HepG2 (cell line): ENCODE results near the gene GRK5. TPM values are rescaled to one million over a fixed set of nuclear protein-coding genes. Genes with fewer than 3 reads are reported as not detected.
A peak's percentile ranks its signal among the peaks of the same experiment; 100 is the strongest.

Source experiments
- ERF ChIP-seq: IDR thresholded peaks from 2 replicates; pipeline ENCODE4 v1.6.1; 2018; ENCODE audit warnings: missing biosample characterization, missing genetic modification reagents
- FOXK1 ChIP-seq: sonication (generic); formaldehyde crosslinking; IDR thresholded peaks from 2 replicates; pipeline ENCODE4 v1.4.0; 2020; ENCODE audit warnings: low read depth, missing genetic modification reagents, borderline replicate concordance
- HDAC2 ChIP-seq: sonication (generic); formaldehyde crosslinking; IDR thresholded peaks from 2 replicates; pipeline ENCODE4 v1.4.0; 2020; ENCODE audit warnings: missing genetic modification reagents
- MBNL3 ChIP-seq: fragments of 250-450 bp; sonication (Bioruptor Pico); conservative IDR thresholded peaks from 2 replicates; pipeline ENCODE4 v1.8.0; 2022; ENCODE audit warnings: mild to moderate bottlenecking, inconsistent platforms
- MLXIP ChIP-seq: sonication (generic); formaldehyde crosslinking; IDR thresholded peaks from 2 replicates; pipeline ENCODE4 v1.9.0; 2021; ENCODE audit warnings: missing genetic modification reagents, borderline replicate concordance
- MXD1 ChIP-seq: sonication (generic); formaldehyde crosslinking; IDR thresholded peaks from 2 replicates; pipeline ENCODE4 v1.4.0; 2020; ENCODE audit warnings: mild to moderate bottlenecking, missing genetic modification reagents
- NFAT5 ChIP-seq: sonication (generic); formaldehyde crosslinking; IDR thresholded peaks from 2 replicates; pipeline ENCODE4 v1.4.0; 2020; ENCODE audit warnings: missing genetic modification reagents
- NKX3-1 ChIP-seq: sonication (generic); formaldehyde crosslinking; IDR thresholded peaks from 2 replicates; pipeline ENCODE4 v1.5.0; 2020; ENCODE audit warnings: missing genetic modification reagents
- NPAS2 ChIP-seq: sonication (generic); formaldehyde crosslinking; IDR thresholded peaks from 2 replicates; pipeline ENCODE4 v1.8.0; 2022; ENCODE audit warnings: mild to moderate bottlenecking, missing genetic modification reagents, borderline replicate concordance
- RBM22 ChIP-seq: fragments of 200-400 bp; formaldehyde crosslinking; optimal IDR thresholded peaks from 2 replicates; pipeline ENCODE3; 2017; ENCODE audit warnings: mild to moderate bottlenecking, low read length, moderate library complexity
- SMAD3 ChIP-seq: sonication (generic); formaldehyde crosslinking; IDR thresholded peaks from 2 replicates; pipeline ENCODE4 v1.4.0; 2020; ENCODE audit warnings: missing genetic modification reagents
- STAG1 ChIP-seq: sonication (generic); formaldehyde crosslinking; IDR thresholded peaks from 2 replicates; pipeline ENCODE4 v1.4.0; 2020; ENCODE audit warnings: missing genetic modification reagents
- TEAD3 ChIP-seq: optimal IDR thresholded peaks from 2 replicates; pipeline ENCODE3; 2016; ENCODE audit warnings: borderline replicate concordance
- ZFP41 ChIP-seq: sonication (generic); formaldehyde crosslinking; IDR thresholded peaks from 2 replicates; pipeline ENCODE4 v1.4.0; 2020; ENCODE audit warnings: mild to moderate bottlenecking, missing genetic modification reagents, borderline replicate concordance
- ZMYM4 ChIP-seq: sonication (generic); formaldehyde crosslinking; IDR thresholded peaks from 2 replicates; pipeline ENCODE4 v1.8.1; 2023; ENCODE audit warnings: mild to moderate bottlenecking, missing genetic modification reagents
- ZNF143 ChIP-seq: sonication (generic); formaldehyde crosslinking; IDR thresholded peaks from 2 replicates; pipeline ENCODE4 v1.4.0; 2020; ENCODE audit warnings: missing genetic modification reagents
- ZNF224 ChIP-seq: sonication (generic); formaldehyde crosslinking; IDR thresholded peaks from 2 replicates; pipeline ENCODE4 v1.5.0; 2020; ENCODE audit warnings: mild to moderate bottlenecking, missing genetic modification reagents
- ZNF501 ChIP-seq: sonication (generic); formaldehyde crosslinking; IDR thresholded peaks from 2 replicates; pipeline ENCODE4 v1.5.1; 2020; ENCODE audit warnings: mild to moderate bottlenecking, moderate library complexity, missing genetic modification reagents
- ZNF766 ChIP-seq: sonication (generic); formaldehyde crosslinking; IDR thresholded peaks from 2 replicates; pipeline ENCODE4 v1.5.0; 2020; ENCODE audit warnings: missing genetic modification reagents, borderline replicate concordance
- ZNF768 ChIP-seq: sonication (generic); formaldehyde crosslinking; IDR thresholded peaks from 2 replicates; pipeline ENCODE4 v1.4.0; 2020; ENCODE audit warnings: missing genetic modification reagents
- polyA plus RNA-seq, 8 experiments: library from polyadenylated mRNA; depleted of rRNA in 3 of 8; stranded (reverse) in 7 of 8; unstranded in 1 of 8; fragments of >200 nt; fragmentation: Illumina TruSeq in 4 of 8; extraction: Trizol in 4 of 8; gene quantifications; 2 replicates each; pipeline versions ENCODE4 v1.2.1 to v1.2.3, GENCODE V29; 2011 to 2016; ENCODE audit warnings: low read depth in 4 of 8, missing spikeins in 1 of 8, mixed read lengths in 1 of 8; ENCODE audit not compliant: insufficient read depth in 1 of 8
- total RNA-seq, 5 experiments: library from RNA; depleted of rRNA; stranded (reverse); fragments of >200 nt; fragmentation: Illumina TruSeq; extraction: Trizol; gene quantifications; 2 replicates each; pipeline ENCODE4 v1.2.3, GENCODE V29; 2016; ENCODE audit warnings: low read depth in 1 of 5

GRK5 gene
- total and polyA plus RNA-seq, 2 of the 13 experiments (the other 11 are each of a cell fraction or from before 2014, with no cell fraction given) = 10.4 to 12.6 TPM

- 0 out of 2 replicates have a peak, but pooled peaks have one; percentile 42 for TF ChIP-seq ZFP41 (CRISPR knock-in tag)
- TF ChIP-seq ZMYM4 (CRISPR knock-in tag) = peak; percentile 74
- no peak for TF ChIP-seq MLXIP (CRISPR knock-in tag)
- TF ChIP-seq NFAT5 (CRISPR knock-in tag) = no peak; the same call in 1 of the 2 replicates
- no peak for TF ChIP-seq MBNL3
- 0 out of 2 replicates have a peak, but pooled peaks have one; percentile 66 for TF ChIP-seq NKX3-1 (CRISPR knock-in tag)
- peak; percentile 49 for TF ChIP-seq HDAC2 (CRISPR knock-in tag)
- TF ChIP-seq MXD1 = 0 out of 2 replicates have a peak, but pooled peaks have one; percentile 7
- no peak for TF ChIP-seq NPAS2 (CRISPR knock-in tag)
- peak; percentile 48; the same call in 1 of the 2 replicates for TF ChIP-seq ERF (CRISPR knock-in tag)
- TF ChIP-seq ZNF501 (CRISPR knock-in tag) = peak; percentile 79; the same call in 1 of the 2 replicates
- peak; percentile 60; the same call in 1 of the 2 replicates for TF ChIP-seq ZNF768
- TF ChIP-seq ZNF224 (CRISPR knock-in tag) = 0 out of 2 replicates have a peak, but pooled peaks have one; percentile 50
- no peak for TF ChIP-seq SMAD3 (CRISPR knock-in tag)
- TF ChIP-seq FOXK1 = 0 out of 2 replicates have a peak, but pooled peaks have one; percentile 34
- TF ChIP-seq RBM22 = peak; percentile 47
- TF ChIP-seq ZNF766 = 0 out of 2 replicates have a peak, but pooled peaks have one; percentile 72
- TF ChIP-seq ZNF143 = no peak; the same call in 1 of the 2 replicates
- no peak for TF ChIP-seq STAG1 (CRISPR knock-in tag)
- TF ChIP-seq TEAD3 (CRISPR knock-in tag) = peak; percentile 6
These were observed 28.8 kb upstream of the GRK5 start, which contains the start of gene PRDX3 (continued) for GRCh38 chr10:119178372-119179119.
